GM18511 (cell line): ENCODE measurements around the gene KRTAP9-9.
"Not testable (repeated sequence)": the region's sequence is repeated elsewhere in the genome, so short reads cannot be mapped to it uniquely, and the experiment has no call there.

Experiments
- ATAC-seq: cut with Tn5 transposase; IDR thresholded peaks from one replicate; pipeline ENCODE4 v1.9.1; 2021; ENCODE audit warnings: mild to moderate bottlenecking, moderate library complexity; ENCODE audit not compliant: unreplicated experiment

Gene KRTAP9-9

GRCh38 chr17:41264599-41264998, 9.4 kb downstream of the KRTAP9-9 start:
- ATAC-seq = no peak

GRCh38 chr17:41265078-41265477, 9.9 kb downstream of the KRTAP9-9 start, which contains the start of gene KRTAP9-6:
KRTAP9-6 (plus strand) TSS chr17:41265378; CDS start chr17:41265378, 0 bp downstream.
- no peak for ATAC-seq

- ATAC-seq = no peak
Measured at GRCh38 chr17:41267711-41268110, 12.5 kb downstream of the KRTAP9-9 start.

GRCh38 chr17:41271323-41271722, 16.1 kb downstream of the KRTAP9-9 start:
- ATAC-seq = not testable (repeated sequence)

GRCh38 chr17:41271858-41272257, 16.7 kb downstream of the KRTAP9-9 start:
- no peak for ATAC-seq

- ATAC-seq = not testable (repeated sequence)
Measured at GRCh38 chr17:41275648-41276190, 20.5 kb downstream of the KRTAP9-9 start, which contains the start of gene KRTAP9-7. KRTAP9-7 (plus strand) TSS chr17:41275698; CDS start chr17:41275698, 0 bp downstream.

- no peak for ATAC-seq
Measured at GRCh38 chr17:41278176-41278955, 23.2 kb downstream of the KRTAP9-9 start.

GRCh38 chr17:41284043-41284442, 28.9 kb downstream of the KRTAP9-9 start:
- no peak for ATAC-seq

GRCh38 chr17:41284546-41284945, 29.4 kb downstream of the KRTAP9-9 start:
- ATAC-seq = no peak

GRCh38 chr17:41287050-41287449, 31.9 kb downstream of the KRTAP9-9 start:
- ATAC-seq = no peak

GRCh38 chr17:41294016-41294415, 38.8 kb downstream of the KRTAP9-9 start:
- ATAC-seq = no peak

GRCh38 chr17:41296846-41297245, 41.7 kb downstream of the KRTAP9-9 start:
- no peak for ATAC-seq

GRCh38 chr17:41298458-41299135, 43.4 kb downstream of the KRTAP9-9 start:
- ATAC-seq = no peak

GRCh38 chr17:41301204-41301790, 46.1 kb downstream of the KRTAP9-9 start:
- no peak for ATAC-seq

- no peak for ATAC-seq
Measured at GRCh38 chr17:41301916-41302901, 47.0 kb downstream of the KRTAP9-9 start, which contains the start of gene KRTAP29-1. KRTAP29-1 (minus strand) TSS chr17:41302851; CDS start chr17:41302851, 0 bp downstream.

GRCh38 chr17:41302981-41303380, 47.8 kb downstream of the KRTAP9-9 start:
- no peak for ATAC-seq

- ATAC-seq = no peak
Measured at GRCh38 chr17:41304091-41304490, 48.9 kb downstream of the KRTAP9-9 start.
